ENCODE data around the gene LIPE. TPM values are rescaled to one million over a fixed set of nuclear protein-coding genes. Genes with fewer than 3 reads are reported as not detected.

LIPE gene
- total RNA-seq, 1 experiment from 2014 or later: 6.8 TPM

DNA sequence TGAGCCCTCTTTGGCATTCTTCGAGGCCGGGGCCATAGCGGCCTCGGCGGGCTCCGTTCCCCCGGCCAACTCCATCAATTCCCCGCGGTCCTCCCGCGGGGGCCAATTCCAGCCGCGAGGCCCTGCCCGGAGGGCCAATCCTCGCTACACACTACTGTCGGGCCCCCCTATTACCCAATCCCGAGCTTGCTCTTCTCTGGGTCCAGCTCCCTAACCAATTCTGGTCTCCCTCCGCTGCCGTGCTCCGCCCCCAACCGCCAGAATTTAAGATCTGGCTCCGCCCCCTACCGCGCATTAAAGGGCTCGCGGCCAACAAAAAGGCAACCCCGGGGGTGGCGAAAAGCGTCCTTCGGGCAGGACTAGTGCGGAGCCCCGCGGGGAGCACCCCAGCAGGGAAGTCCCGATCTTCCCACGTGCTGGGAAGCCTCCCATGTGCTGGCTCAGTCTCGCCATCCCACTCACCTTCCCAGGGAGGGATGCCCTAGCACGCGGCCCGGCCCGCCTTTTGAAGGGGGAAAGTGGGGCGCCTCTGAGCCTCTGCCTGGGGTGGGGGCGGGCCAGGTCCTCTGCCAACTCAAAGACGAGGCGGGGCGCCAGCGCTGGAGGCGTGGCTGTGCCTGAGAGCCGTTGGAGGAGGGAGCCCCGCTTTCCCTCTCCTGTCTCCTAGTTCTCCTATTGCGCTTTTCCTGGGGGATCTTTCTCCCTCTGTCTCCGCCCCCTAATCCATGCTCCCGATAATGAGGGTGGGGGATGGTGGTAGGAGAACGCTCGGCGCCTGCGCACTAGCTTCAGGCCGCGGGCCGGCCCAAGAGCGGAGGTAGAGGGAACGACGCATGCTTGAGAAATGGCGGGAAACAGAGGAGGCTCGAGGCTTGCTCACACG is 3.5 kb downstream of the LIPE start:
- no TSS peak for BruUV-seq (replicated peaks)
- no peaks in the 10 kb centered on the region for H3K27me3 ChIP-seq (replicated peaks; ENCODE audit: insufficient read depth, low read depth, low read length, poor library complexity)
- no peak overlapping the region for H3K27ac ChIP-seq (ENCODE audit: low read depth, low read length, poor library complexity, severe bottlenecking)
- intact Hi-C loops (cut with micrococcal nuclease; ENCODE audit: unreplicated experiment): no loop called here
- peak; percentile 93 for DNase-seq (ENCODE audit: low spot score)
- H3K36me3 ChIP-seq (ENCODE audit: insufficient read depth, low read length, poor library complexity, severe bottlenecking): no peaks in the 10 kb centered on the region
- POLR2A ChIA-PET (ENCODE audit: low non-redundant PET): interaction anchor here (0.5 to 0.6 kb wide), 2 partner anchors 15 to 116 kb away, joined by 4 to 6 read pairs; no protein-coding TSS in a partner anchor
- peak overlapping the region; percentile 54 for H3K4me3 ChIP-seq (ENCODE audit: low read depth, low read length, poor library complexity, severe bottlenecking)
- peaks cover 17% of the 10 kb centered on the region for H3K4me1 ChIP-seq (ENCODE audit: insufficient read depth, low read length, poor library complexity, severe bottlenecking)
- TF ChIP-seq EZH2 (IDR thresholded peaks at IDR 0.05; ENCODE audit: borderline replicate concordance, low read depth, low read length, poor library complexity, severe bottlenecking) (no peak), CTCF (conservative IDR thresholded peaks at IDR 0.05; ENCODE audit: low read depth, low read length) (no peak)
- H3K9me3 ChIP-seq (ENCODE audit: low read depth, low read length, poor library complexity, severe bottlenecking): no peaks in the 10 kb centered on the region
- CTCF ChIA-PET: interaction anchor here (1.0 to 2.1 kb wide), 2 partner anchors 15 to 17 kb away, joined by 5 to 10 read pairs; no protein-coding TSS in a partner anchor

GRCh38 chr19:42422901-42423461 is 4.2 kb downstream of the LIPE start:
- ChIA-PET POLR2A (ENCODE audit: low non-redundant PET) (no interaction called here), CTCF (interaction anchor here (1.0 to 2.1 kb wide), 2 partner anchors 16 to 18 kb away, joined by 5 to 10 read pairs; no protein-coding TSS in a partner anchor)
- H3K4me3 ChIP-seq (ENCODE audit: low read depth, low read length, poor library complexity, severe bottlenecking): peak overlapping the region; percentile 54
- intact Hi-C loops (cut with micrococcal nuclease; ENCODE audit: unreplicated experiment): no loop called here
- H3K27me3 ChIP-seq (replicated peaks; ENCODE audit: insufficient read depth, low read depth, low read length, poor library complexity): no peaks in the 10 kb centered on the region
- peak; percentile 39 for DNase-seq (ENCODE audit: low spot score)
- H3K4me1 ChIP-seq (ENCODE audit: insufficient read depth, low read length, poor library complexity, severe bottlenecking): peaks cover 17% of the 10 kb centered on the region
- H3K36me3 ChIP-seq (ENCODE audit: insufficient read depth, low read length, poor library complexity, severe bottlenecking): no peaks in the 10 kb centered on the region
- TF ChIP-seq CTCF (conservative IDR thresholded peaks at IDR 0.05; ENCODE audit: low read depth, low read length) (no peak), EZH2 (IDR thresholded peaks at IDR 0.05; ENCODE audit: borderline replicate concordance, low read depth, low read length, poor library complexity, severe bottlenecking) (no peak)
- no peaks in the 10 kb centered on the region for H3K9me3 ChIP-seq (ENCODE audit: low read depth, low read length, poor library complexity, severe bottlenecking)
- H3K27ac ChIP-seq (ENCODE audit: low read depth, low read length, poor library complexity, severe bottlenecking): no peak overlapping the region
- BruUV-seq (replicated peaks): no TSS peak

GRCh38 chr19:42422092-42422900 is 4.9 kb downstream of the LIPE start:
- Histone ChIP-seq H3K36me3 (ENCODE audit: insufficient read depth, low read length, poor library complexity, severe bottlenecking) (no peaks in the 10 kb centered on the region), H3K4me1 (ENCODE audit: insufficient read depth, low read length, poor library complexity, severe bottlenecking) (peaks cover 17% of the 10 kb centered on the region), H3K4me3 (ENCODE audit: low read depth, low read length, poor library complexity, severe bottlenecking) (peak overlapping the region; percentile 54), H3K27me3 (replicated peaks; ENCODE audit: insufficient read depth, low read depth, low read length, poor library complexity) (no peaks in the 10 kb centered on the region), H3K9me3 (ENCODE audit: low read depth, low read length, poor library complexity, severe bottlenecking) (no peaks in the 10 kb centered on the region), H3K27ac (ENCODE audit: low read depth, low read length, poor library complexity, severe bottlenecking) (no peak overlapping the region)
- TF ChIP-seq EZH2 (IDR thresholded peaks at IDR 0.05; ENCODE audit: borderline replicate concordance, low read depth, low read length, poor library complexity, severe bottlenecking): no peak
- TF ChIP-seq CTCF (conservative IDR thresholded peaks at IDR 0.05; ENCODE audit: low read depth, low read length): no peak
- no TSS peak for BruUV-seq (replicated peaks)
- ChIA-PET POLR2A (ENCODE audit: low non-redundant PET) (no interaction called here), CTCF (interaction anchor here (2.1 kb wide), 1 partner anchor 16 kb away, joined by 10 read pairs; no protein-coding TSS in a partner anchor)
- DNase-seq (ENCODE audit: low spot score): no peak
- intact Hi-C loops (cut with micrococcal nuclease; ENCODE audit: unreplicated experiment): no loop called here

All from A673 (cell line).